Muscle layer of colon (tissue), 2 donors: ENCODE data around the gene SLC12A3.

ENCODE experiments used
- H3K27ac ChIP-seq: one replicate; pipeline ENCODE4 v1.7.0; 2013; ENCODE audit warnings: low read depth, mild to moderate bottlenecking, low read length, moderate library complexity
- H3K27me3 ChIP-seq, 2 donors: one replicate each; pipeline ENCODE4 v1.7.0; 2013; ENCODE audit warnings: low read length in 2 of 2, mild to moderate bottlenecking in 2 of 2; ENCODE audit not compliant: insufficient read depth in 2 of 2, control insufficient read depth in 1 of 2
- H3K36me3 ChIP-seq: one replicate; pipeline ENCODE4 v1.7.0; 2013; ENCODE audit warnings: mild to moderate bottlenecking, low read length; ENCODE audit not compliant: insufficient read depth
- H3K4me1 ChIP-seq: one replicate; pipeline ENCODE4 v1.7.0; 2013; ENCODE audit warnings: mild to moderate bottlenecking, low read length; ENCODE audit not compliant: insufficient read depth
- H3K4me3 ChIP-seq, 2 donors: one replicate each; pipeline ENCODE4 v1.7.0; 2013; ENCODE audit warnings: low read length in 2 of 2, low read depth in 1 of 2, mild to moderate bottlenecking in 1 of 2, moderate library complexity in 1 of 2
- H3K9ac ChIP-seq: one replicate; pipeline ENCODE4 v1.7.0; 2013; ENCODE audit warnings: low read length
- H3K9me3 ChIP-seq: one replicate; pipeline ENCODE4 v1.7.0; 2013; ENCODE audit warnings: mild to moderate bottlenecking, low read length
- donor health status: abdominal sarcoma.
- donor health status: Adenocarcinoma of cecum.

The SLC12A3 gene

DNA sequence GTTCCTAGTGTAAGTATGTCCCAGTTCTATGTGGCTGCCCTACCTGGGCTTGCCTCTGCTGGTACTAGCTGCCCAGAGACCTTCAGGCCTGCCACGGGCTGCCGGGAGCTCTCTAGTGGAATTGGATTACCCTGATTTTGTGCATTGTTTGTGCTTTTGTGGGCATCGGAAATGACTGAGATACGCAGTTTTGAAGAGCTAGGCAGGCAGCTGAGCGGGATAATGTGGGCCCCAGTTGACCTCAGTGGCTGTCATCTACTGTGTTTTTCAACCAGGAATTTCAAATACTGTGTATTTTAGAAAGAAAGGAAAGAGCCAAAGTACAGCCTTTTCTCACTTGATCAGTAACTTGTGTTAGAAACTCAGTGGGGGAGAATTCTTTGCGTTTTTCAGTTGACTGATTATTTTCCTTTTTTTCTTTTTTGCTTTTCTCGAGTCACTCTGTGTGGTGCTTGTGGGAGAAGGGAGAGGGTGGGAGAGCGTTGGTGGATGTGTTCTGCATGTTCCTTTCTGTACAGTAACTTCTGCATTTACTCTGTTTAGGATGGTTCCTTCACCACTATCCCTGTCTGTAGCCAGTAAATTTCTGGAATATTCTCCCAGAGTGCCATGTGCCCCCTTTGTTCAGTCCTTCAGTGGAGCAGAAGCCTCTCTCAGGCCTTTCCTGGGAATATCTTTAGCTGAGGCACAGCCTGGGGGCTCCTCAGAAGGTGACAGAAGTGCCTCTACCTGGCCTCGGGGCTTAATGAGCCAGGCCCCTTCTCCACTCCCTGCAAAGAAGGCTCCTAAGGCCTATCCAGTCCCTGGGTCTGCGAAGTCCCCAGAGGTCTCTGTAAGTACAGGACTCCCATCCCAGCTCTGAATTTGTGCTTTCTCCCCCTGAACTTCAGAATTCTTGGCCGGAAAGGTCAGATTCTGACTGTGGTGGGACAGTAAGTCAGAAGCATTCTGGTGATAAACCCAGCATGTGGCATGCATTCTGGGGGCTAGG is 15.0 kb upstream of the SLC12A3 start:
- Histone ChIP-seq H3K9me3 (no peaks in the 10 kb centered on the region), H3K27me3 (no peaks in the 10 kb centered on the region), H3K4me1 (peaks cover 10% of the 10 kb centered on the region), H3K9ac (no peak overlapping the region), H3K36me3 (no peaks in the 10 kb centered on the region), H3K27ac (no peak overlapping the region), H3K4me3 (no peak overlapping the region)

DNA sequence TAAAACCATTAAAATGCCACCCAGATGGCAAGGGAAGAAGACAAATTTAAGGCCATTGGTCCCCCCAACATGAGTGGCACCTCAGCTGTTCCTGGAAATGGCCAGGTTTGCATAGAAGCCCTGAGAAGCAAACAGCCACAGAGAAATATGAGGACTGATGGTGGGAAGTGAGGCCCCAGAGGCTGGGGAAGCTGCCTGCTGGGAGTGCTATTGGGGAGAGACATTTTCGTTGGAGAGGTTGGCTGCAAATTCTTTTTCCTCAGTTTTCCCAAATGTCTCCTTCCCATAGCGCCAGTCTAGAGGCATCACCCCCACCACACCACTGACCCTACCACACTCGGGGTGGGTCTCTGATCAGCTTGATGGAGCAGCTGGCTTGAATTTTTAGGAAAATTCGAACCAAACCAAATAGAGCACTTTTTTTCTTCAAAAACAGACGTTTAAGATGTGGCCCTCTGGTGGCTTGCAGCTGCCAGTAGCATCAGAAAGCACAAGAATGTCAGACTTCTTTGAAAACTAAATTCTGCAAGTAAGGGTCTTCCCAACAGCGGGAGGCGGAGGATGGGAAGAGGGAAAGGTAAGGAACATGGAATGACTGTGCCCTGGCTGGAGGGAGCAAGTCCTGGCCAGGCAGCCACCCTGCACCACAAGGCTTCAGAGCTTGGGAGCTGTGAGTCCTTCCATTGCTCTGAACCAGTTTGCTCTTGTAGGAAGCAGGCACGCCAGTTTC is 13.2 kb upstream of the SLC12A3 start:
- Histone ChIP-seq H3K4me3 (no peak overlapping the region), H3K27ac (no peak overlapping the region), H3K27me3 (no peaks in the 10 kb centered on the region), H3K9ac (no peak overlapping the region), H3K4me1 (peaks cover 10% of the 10 kb centered on the region), H3K9me3 (no peaks in the 10 kb centered on the region), H3K36me3 (no peaks in the 10 kb centered on the region)

DNA sequence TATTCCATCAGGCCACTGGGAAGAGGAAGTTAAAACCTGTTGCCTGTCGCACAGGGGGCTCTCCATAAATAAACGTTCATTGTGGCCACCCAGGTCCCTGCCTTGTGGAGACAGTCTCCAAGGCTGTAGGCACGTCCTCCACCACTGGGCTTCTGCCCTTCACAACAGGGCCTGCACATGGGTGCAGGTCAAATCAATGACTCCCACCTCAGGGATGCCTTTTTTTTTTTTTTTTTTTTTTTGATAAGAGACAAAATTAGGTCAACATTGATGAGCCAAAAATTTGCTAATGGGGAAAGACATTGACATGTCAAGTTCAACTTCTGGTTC is 12.6 kb upstream of the SLC12A3 start:
- H3K9ac ChIP-seq, result no peak overlapping the region

DNA sequence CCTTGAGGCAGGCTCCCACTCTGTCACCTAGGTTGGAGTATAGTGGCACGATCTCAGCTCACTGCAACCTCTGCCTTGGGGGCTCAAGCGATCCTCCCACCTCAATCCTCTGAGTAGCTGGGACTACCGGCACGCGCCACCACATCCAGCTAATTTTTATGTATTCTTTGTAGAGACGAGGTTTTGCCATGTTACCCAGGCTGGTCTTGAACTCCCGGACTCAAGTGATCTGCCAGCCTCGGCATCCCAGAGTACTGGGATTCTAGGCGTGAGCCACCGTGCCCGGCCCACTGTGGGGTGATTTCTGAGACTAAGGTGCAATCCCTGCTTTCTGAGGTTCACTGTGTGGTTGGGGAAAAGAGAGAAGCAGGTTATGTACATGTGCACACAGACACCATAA is 12.0 kb upstream of the SLC12A3 start:
- no peaks in the 10 kb centered on the region for H3K9me3 ChIP-seq
- H3K36me3 ChIP-seq, result no peaks in the 10 kb centered on the region
- H3K9ac ChIP-seq, result no peak overlapping the region
- no peak overlapping the region for H3K4me3 ChIP-seq
- no peaks in the 10 kb centered on the region for H3K27me3 ChIP-seq
- H3K4me1 ChIP-seq, result peaks cover 10% of the 10 kb centered on the region
- H3K27ac ChIP-seq, result no peak overlapping the region

More for the DNA sequence above, 12.6 kb upstream of the SLC12A3 start:
- H3K4me3 ChIP-seq, result no peak overlapping the region
- no peaks in the 10 kb centered on the region for H3K9me3 ChIP-seq
- H3K27me3 ChIP-seq, result no peaks in the 10 kb centered on the region
- peaks cover 10% of the 10 kb centered on the region for H3K4me1 ChIP-seq
- H3K27ac ChIP-seq, result no peak overlapping the region
- no peaks in the 10 kb centered on the region for H3K36me3 ChIP-seq

DNA sequence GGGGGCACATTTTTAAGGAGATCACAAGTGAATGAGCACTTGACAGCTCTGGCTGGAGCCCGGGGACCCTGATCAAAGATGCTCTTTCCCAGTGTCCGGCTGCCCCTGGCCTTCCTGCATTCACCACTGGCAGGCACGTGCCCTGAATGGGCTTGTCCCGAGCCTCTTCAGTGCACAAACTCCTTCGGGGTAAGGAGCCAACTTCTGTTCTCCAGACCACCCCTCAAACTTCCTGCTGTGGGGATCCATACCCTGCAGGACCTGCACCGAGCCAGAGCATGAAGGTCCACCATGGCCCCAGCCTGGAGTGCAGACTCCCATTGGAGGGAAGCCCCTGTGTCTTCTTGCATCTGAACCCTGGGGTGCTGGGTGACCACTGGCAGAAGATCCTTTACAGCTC is 9.8 kb upstream of the SLC12A3 start:
- Histone ChIP-seq H3K36me3 (no peaks in the 10 kb centered on the region), H3K27ac (no peak overlapping the region), H3K9me3 (no peaks in the 10 kb centered on the region), H3K4me1 (no peaks in the 10 kb centered on the region), H3K27me3 (no peaks in the 10 kb centered on the region), H3K9ac (no peak overlapping the region), H3K4me3 (no peak overlapping the region)

DNA sequence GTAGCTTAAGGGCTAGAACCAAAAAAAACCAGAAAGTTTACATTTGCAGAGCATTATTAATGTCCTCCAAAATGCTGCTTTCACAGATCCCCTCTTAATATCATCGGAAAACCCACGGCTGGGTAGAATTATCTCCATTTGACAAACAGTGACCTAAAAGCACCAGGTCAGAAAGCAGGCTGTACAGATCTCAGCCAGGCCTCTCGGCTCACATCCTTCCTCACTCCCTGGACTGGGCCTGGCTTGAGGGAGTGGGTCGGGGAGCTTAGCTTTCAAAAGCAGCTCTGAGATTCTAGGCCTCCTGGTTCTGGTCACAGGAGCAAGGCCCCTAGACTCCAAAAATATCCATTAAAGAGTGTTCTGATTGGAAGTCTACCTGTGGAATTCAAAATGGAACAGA is 9.1 kb upstream of the SLC12A3 start:
- no peak overlapping the region for H3K27ac ChIP-seq
- no peak overlapping the region for H3K9ac ChIP-seq
- no peaks in the 10 kb centered on the region for H3K36me3 ChIP-seq
- no peaks in the 10 kb centered on the region for H3K4me1 ChIP-seq
- H3K27me3 ChIP-seq, result no peaks in the 10 kb centered on the region
- no peaks in the 10 kb centered on the region for H3K9me3 ChIP-seq
- no peak overlapping the region for H3K4me3 ChIP-seq

DNA sequence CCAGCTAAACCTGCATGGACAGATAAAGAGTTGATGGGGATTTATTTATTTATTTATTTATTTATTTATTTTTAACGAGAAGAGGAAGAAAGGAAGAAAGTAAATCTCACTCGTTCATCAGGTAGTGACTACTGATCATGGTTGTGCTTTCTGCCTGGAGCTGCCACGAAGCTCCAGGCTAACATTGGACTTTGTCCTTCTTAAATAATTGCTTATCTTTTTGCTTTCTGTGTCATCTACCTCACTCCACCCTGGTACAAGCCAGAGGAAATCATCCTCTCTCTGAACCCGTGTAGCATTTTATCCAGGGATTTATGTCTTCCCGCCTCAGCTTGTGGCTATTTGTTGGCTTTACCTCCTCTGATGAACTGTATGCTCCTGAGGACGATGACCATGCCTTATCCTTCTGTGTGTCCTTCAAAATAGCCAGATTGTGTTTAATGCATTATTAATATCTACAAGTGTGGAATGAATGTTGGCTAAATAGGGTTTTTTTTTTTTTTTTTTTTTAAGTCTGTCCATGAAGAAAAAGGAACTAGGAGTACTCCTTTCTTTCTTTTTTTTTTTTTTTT is 8.0 kb upstream of the SLC12A3 start:
- H3K27ac ChIP-seq, result no peak overlapping the region
- no peak overlapping the region for H3K9ac ChIP-seq
- no peaks in the 10 kb centered on the region for H3K27me3 ChIP-seq
- no peaks in the 10 kb centered on the region for H3K36me3 ChIP-seq
- no peaks in the 10 kb centered on the region for H3K9me3 ChIP-seq
- H3K4me3 ChIP-seq, result no peak overlapping the region
- no peaks in the 10 kb centered on the region for H3K4me1 ChIP-seq

DNA sequence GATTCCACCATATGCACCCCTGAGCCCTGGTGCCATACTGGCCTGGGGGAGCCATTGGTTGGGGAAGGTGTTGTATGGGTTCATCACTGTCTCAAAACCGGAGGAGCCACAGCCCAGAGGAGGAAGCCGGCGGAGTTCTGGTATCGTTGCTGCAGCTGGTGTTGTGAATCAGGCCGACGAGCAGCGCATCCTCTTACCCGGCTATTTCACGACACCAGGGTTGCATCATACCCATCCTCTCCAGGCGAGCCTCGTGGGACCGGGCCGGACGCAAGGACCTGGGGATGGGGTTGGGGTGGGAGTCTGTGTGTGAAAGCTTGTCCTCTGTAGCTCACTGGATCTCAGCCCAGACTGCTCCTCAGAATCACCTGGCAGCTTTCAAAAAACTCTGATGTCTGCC is 6.6 kb upstream of the SLC12A3 start:
- no peak overlapping the region for H3K9ac ChIP-seq
- H3K4me3 ChIP-seq, result no peak overlapping the region
- no peaks in the 10 kb centered on the region for H3K36me3 ChIP-seq
- H3K27ac ChIP-seq, result no peak overlapping the region
- H3K9me3 ChIP-seq, result no peaks in the 10 kb centered on the region
- H3K27me3 ChIP-seq, result no peaks in the 10 kb centered on the region
- no peaks in the 10 kb centered on the region for H3K4me1 ChIP-seq

DNA sequence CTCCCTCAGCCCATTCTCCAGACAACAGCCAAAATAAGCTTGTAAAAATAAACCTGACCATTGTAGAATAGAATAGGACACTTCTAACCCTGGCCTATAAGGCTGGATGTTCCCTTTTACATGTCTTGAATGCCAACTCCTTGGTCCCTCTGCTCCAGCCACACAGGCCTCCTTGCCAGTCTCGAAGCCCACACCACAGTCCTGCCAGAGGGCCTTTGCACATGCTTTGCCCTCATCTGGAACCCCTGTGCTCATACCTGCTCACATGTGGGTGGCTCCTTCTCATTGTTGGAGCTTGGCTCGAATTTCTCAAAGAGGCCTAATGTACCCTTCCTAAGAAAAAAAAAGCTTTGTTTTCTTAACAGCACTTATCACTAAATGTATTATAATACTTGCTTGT is 5.4 kb upstream of the SLC12A3 start:
- Histone ChIP-seq H3K4me1 (no peaks in the 10 kb centered on the region), H3K9ac (no peak overlapping the region), H3K4me3 (no peak overlapping the region), H3K9me3 (no peaks in the 10 kb centered on the region), H3K36me3 (no peaks in the 10 kb centered on the region), H3K27ac (no peak overlapping the region), H3K27me3 (no peaks in the 10 kb centered on the region)

DNA sequence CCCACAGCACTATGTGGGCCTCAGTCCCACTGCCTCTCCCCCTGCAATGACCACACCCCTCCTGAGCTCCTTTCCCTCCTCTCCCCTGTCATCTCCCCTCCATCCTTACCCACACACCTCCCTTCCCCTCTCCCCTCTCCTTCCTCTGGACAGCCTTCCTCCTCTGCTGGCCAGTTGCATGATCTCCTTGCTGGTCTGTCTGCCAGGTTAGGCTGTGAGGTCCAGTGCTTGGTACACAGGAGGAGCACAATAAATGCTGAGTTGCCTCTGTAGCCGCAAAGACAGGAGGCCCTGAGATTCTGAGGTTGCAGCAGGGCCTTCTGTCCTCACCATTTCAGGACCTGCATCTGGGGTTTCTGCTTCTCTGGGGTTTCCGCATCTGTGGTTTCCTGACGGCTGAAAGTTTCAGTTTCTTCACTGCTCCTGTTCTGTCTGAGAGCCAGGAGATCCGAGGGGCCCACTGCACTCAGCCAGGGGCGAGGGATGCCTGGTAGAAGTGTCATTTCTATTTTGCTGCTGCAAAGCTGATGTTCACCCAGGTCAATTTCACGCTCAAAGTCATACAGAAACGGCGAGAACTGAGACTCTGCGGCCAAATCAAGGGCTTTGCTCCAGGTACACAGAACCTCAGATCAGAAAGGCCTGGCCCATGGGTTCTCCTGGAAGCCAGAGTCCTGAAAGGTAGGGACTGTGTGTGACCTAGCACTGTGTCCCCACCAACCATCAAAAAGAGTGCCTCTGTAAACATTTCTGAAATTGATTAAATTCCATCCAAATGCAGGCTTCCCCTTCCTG is 4.6 kb upstream of the SLC12A3 start:
- Histone ChIP-seq H3K9ac (no peak overlapping the region), H3K9me3 (no peaks in the 10 kb centered on the region), H3K27ac (no peak overlapping the region)

DNA sequence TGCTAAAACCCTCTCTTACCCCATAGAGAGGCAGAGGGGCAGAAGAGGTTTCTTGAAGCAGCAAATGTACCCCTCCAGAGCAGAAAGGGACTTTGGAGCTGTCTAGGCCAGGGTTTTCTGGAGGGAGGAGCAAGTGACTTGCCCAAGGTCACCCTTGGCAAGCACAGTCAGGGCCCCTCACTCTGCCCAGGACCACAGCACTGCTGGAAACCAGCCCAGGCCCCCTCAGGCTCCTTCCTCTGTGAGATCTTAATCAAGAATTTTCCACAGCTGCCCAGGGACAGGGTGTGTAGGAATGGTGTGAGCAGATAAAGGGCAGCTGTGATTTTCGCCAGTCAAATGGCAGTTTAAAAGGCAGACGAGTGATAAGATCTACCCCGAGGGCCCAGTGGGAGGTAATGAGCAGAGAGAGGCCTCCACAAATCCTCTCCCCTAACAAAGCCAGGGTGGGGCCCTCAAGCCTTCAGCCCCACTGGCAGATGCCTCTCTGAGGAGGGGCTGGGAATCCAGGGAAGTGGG is 3.9 kb upstream of the SLC12A3 start:
- Histone ChIP-seq H3K4me3 (no peak overlapping the region), H3K9ac (no peak overlapping the region), H3K27ac (no peak overlapping the region), H3K4me1 (no peaks in the 10 kb centered on the region), H3K27me3 (no peaks in the 10 kb centered on the region), H3K9me3 (no peaks in the 10 kb centered on the region), H3K36me3 (no peaks in the 10 kb centered on the region)

More for the DNA sequence above, 4.6 kb upstream of the SLC12A3 start:
- no peaks in the 10 kb centered on the region for H3K36me3 ChIP-seq
- no peaks in the 10 kb centered on the region for H3K4me1 ChIP-seq
- no peak overlapping the region for H3K4me3 ChIP-seq
- H3K27me3 ChIP-seq, result no peaks in the 10 kb centered on the region
